HepG2 (cell line): Measurements from ENCODE around the gene GADD45GIP1. TPM values are rescaled to one million over a fixed set of nuclear protein-coding genes. Genes with fewer than 3 reads are reported as not detected.
A peak's percentile ranks its signal among the peaks of the same experiment; 100 is the strongest.

ENCODE experiments used
- BCL3 ChIP-seq: sonication (generic); formaldehyde crosslinking; IDR thresholded peaks from 2 replicates; pipeline ENCODE4 v1.5.1; 2020; ENCODE audit warnings: mild to moderate bottlenecking, missing genetic modification reagents, moderate library complexity
- CBX5 ChIP-seq: sonication (generic); formaldehyde crosslinking; IDR thresholded peaks from 2 replicates; pipeline ENCODE4 v1.4.0; 2020; ENCODE audit warnings: missing genetic modification reagents, borderline replicate concordance
- HNRNPK ChIP-seq: fragments of 200-400 bp; formaldehyde crosslinking; IDR thresholded peaks from 2 replicates; pipeline ENCODE4 v1.6.1; 2018; ENCODE audit warnings: low read length, low read depth, moderate library complexity, mild to moderate bottlenecking; ENCODE audit not compliant: poor library complexity, severe bottlenecking
- KDM4B ChIP-seq: sonication (generic); formaldehyde crosslinking; IDR thresholded peaks from 2 replicates; pipeline ENCODE4 v1.4.0; 2020; ENCODE audit warnings: missing genetic modification reagents
- MTF2 ChIP-seq: sonication (generic); formaldehyde crosslinking; IDR thresholded peaks from 2 replicates; pipeline ENCODE4 v1.5.0; 2020; ENCODE audit warnings: missing genetic modification reagents, borderline replicate concordance
- POLR2G ChIP-seq: fragments of 200-400 bp; formaldehyde crosslinking; IDR thresholded peaks from 2 replicates; pipeline ENCODE4 v1.6.1; 2018; ENCODE audit warnings: mild to moderate bottlenecking, low read depth, low read length, moderate library complexity
- SIX4 ChIP-seq: sonication (generic); formaldehyde crosslinking; IDR thresholded peaks from 2 replicates; pipeline ENCODE4 v1.4.0; 2020; ENCODE audit warnings: missing genetic modification reagents
- TEAD3 ChIP-seq: optimal IDR thresholded peaks from 2 replicates; pipeline ENCODE3; 2016; ENCODE audit warnings: borderline replicate concordance
- ZBED4 ChIP-seq: sonication (generic); formaldehyde crosslinking; IDR thresholded peaks from 2 replicates; pipeline ENCODE4 v1.4.0; 2020; ENCODE audit warnings: missing genetic modification reagents, borderline replicate concordance
- ZFP90 ChIP-seq: sonication (generic); formaldehyde crosslinking; IDR thresholded peaks from 2 replicates; pipeline ENCODE4 v1.8.0; 2022; ENCODE audit warnings: missing genetic modification reagents, mild to moderate bottlenecking, inconsistent platforms, borderline replicate concordance
- ZNF546 ChIP-seq: sonication (generic); formaldehyde crosslinking; conservative IDR thresholded peaks from 2 replicates; pipeline ENCODE4 v1.8.1; 2023; ENCODE audit warnings: mild to moderate bottlenecking, missing genetic modification reagents
- ZNF660 ChIP-seq: sonication (generic); formaldehyde crosslinking; IDR thresholded peaks from 2 replicates; pipeline ENCODE4 v1.5.1; 2020; ENCODE audit warnings: mild to moderate bottlenecking, low read depth, missing genetic modification reagents, borderline replicate concordance
- polyA plus RNA-seq, 8 experiments: library from polyadenylated mRNA; depleted of rRNA in 3 of 8; stranded (reverse) in 7 of 8; unstranded in 1 of 8; fragments of >200 nt; fragmentation: Illumina TruSeq in 4 of 8; extraction: Trizol in 4 of 8; gene quantifications; 2 replicates each; pipeline versions ENCODE4 v1.2.1 to v1.2.3, GENCODE V29; 2011 to 2016; ENCODE audit warnings: low read depth in 4 of 8, missing spikeins in 1 of 8, mixed read lengths in 1 of 8; ENCODE audit not compliant: insufficient read depth in 1 of 8
- total RNA-seq, 5 experiments: library from RNA; depleted of rRNA; stranded (reverse); fragments of >200 nt; fragmentation: Illumina TruSeq; extraction: Trizol; gene quantifications; 2 replicates each; pipeline ENCODE4 v1.2.3, GENCODE V29; 2016; ENCODE audit warnings: low read depth in 1 of 5
- TF ChIP-seq, protein P1 (sequence below): sonication (generic); formaldehyde crosslinking; IDR thresholded peaks from 2 replicates; pipeline ENCODE4 v1.4.0; 2020; ENCODE audit warnings: missing genetic modification reagents, mild to moderate bottlenecking, borderline replicate concordance
- TF ChIP-seq, protein P2 (sequence below): sonication (generic); formaldehyde crosslinking; IDR thresholded peaks from 2 replicates; pipeline ENCODE4 v1.4.0; 2020; ENCODE audit warnings: mild to moderate bottlenecking, low read depth, missing genetic modification reagents
- TF ChIP-seq, protein P3 (sequence below), 2 experiments: IDR thresholded peaks; 2 replicates each; pipeline ENCODE4 v1.6.1; 2011 to 2012; ENCODE audit warnings: low read length in 2 of 2, borderline replicate concordance in 1 of 2, low read depth in 1 of 2, mild to moderate bottlenecking in 1 of 2, moderate library complexity in 1 of 2
- TF ChIP-seq, protein P4 (sequence below): sonication (generic); IDR thresholded peaks from 2 replicates; pipeline ENCODE4 v1.6.1; 2016; ENCODE audit warnings: low read depth, borderline replicate concordance

GADD45GIP1 gene
- total and polyA plus RNA-seq, 2 of the 13 experiments (the other 11 are each of a cell fraction or from before 2014, with no cell fraction given), result 24.6 to 30.7 TPM

GRCh38 chr19:12913011-12913561 is 43.9 kb downstream of the GADD45GIP1 start (continued):
- TF ChIP-seq, protein P1, sequence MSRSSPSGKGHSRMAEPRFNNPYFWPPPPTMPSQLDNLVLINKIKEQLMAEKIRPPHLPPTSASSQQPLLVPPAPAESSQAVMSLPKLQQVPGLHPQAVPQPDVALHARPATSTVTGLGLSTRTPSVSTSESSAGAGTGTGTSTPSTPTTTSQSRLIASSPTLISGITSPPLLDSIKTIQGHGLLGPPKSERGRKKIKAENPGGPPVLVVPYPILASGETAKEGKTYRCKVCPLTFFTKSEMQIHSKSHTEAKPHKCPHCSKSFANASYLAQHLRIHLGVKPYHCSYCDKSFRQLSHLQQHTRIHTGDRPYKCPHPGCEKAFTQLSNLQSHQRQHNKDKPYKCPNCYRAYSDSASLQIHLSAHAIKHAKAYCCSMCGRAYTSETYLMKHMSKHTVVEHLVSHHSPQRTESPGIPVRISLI, result no peak
- TF ChIP-seq KDM4B (no peak), ZBED4 (CRISPR knock-in tag) (peak; percentile 64; the same call in 1 of the 2 replicates), POLR2G (no peak), TEAD3 (CRISPR knock-in tag) (peak; percentile 51), HNRNPK (no peak), ZNF660 (CRISPR knock-in tag) (no peak), SIX4 (CRISPR knock-in tag) (no peak), ZNF546 (CRISPR knock-in tag) (no peak), BCL3 (CRISPR knock-in tag) (no peak), CBX5 (CRISPR knock-in tag) (no peak; the same call in 1 of the 2 replicates), ZFP90 (CRISPR knock-in tag) (no peak), MTF2 (CRISPR knock-in tag) (no peak)
- TF ChIP-seq, protein P2, sequence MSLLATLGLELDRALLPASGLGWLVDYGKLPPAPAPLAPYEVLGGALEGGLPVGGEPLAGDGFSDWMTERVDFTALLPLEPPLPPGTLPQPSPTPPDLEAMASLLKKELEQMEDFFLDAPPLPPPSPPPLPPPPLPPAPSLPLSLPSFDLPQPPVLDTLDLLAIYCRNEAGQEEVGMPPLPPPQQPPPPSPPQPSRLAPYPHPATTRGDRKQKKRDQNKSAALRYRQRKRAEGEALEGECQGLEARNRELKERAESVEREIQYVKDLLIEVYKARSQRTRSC (CRISPR knock-in tag), result 0 out of 2 replicates have a peak, but pooled peaks have one; percentile 39
- TF ChIP-seq, protein P3, sequence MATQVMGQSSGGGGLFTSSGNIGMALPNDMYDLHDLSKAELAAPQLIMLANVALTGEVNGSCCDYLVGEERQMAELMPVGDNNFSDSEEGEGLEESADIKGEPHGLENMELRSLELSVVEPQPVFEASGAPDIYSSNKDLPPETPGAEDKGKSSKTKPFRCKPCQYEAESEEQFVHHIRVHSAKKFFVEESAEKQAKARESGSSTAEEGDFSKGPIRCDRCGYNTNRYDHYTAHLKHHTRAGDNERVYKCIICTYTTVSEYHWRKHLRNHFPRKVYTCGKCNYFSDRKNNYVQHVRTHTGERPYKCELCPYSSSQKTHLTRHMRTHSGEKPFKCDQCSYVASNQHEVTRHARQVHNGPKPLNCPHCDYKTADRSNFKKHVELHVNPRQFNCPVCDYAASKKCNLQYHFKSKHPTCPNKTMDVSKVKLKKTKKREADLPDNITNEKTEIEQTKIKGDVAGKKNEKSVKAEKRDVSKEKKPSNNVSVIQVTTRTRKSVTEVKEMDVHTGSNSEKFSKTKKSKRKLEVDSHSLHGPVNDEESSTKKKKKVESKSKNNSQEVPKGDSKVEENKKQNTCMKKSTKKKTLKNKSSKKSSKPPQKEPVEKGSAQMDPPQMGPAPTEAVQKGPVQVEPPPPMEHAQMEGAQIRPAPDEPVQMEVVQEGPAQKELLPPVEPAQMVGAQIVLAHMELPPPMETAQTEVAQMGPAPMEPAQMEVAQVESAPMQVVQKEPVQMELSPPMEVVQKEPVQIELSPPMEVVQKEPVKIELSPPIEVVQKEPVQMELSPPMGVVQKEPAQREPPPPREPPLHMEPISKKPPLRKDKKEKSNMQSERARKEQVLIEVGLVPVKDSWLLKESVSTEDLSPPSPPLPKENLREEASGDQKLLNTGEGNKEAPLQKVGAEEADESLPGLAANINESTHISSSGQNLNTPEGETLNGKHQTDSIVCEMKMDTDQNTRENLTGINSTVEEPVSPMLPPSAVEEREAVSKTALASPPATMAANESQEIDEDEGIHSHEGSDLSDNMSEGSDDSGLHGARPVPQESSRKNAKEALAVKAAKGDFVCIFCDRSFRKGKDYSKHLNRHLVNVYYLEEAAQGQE (IDR thresholded peaks at IDR 0.05; ENCODE audit: borderline replicate concordance in 1 of 2, low read depth in 1 of 2, low read length in 2 of 2), result no peak
- TF ChIP-seq, protein P4, sequence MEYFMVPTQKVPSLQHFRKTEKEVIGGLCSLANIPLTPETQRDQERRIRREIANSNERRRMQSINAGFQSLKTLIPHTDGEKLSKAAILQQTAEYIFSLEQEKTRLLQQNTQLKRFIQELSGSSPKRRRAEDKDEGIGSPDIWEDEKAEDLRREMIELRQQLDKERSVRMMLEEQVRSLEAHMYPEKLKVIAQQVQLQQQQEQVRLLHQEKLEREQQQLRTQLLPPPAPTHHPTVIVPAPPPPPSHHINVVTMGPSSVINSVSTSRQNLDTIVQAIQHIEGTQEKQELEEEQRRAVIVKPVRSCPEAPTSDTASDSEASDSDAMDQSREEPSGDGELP, result peak; percentile 45; the same call in 1 of the 2 replicates
